ENCODE results near the gene DAGLB.
"Not testable (repeated sequence)": the region's sequence is repeated elsewhere in the genome, so short reads cannot be mapped to it uniquely, and the experiment has no call there.

DAGLB gene

GRCh38 chr7:6395898-6396595 lies 51.7 kb downstream of the DAGLB start:
- DNase-seq, result no peak

- no peak for DNase-seq
These were observed 53.6 kb downstream of the DAGLB start for GRCh38 chr7:6394114-6394513.

- no peak for DNase-seq
These were observed 54.1 kb downstream of the DAGLB start for GRCh38 chr7:6393667-6394056.

- no peak for DNase-seq
These were observed 54.8 kb downstream of the DAGLB start for GRCh38 chr7:6392712-6393666.

GRCh38 chr7:6389728-6390127 lies 58.0 kb downstream of the DAGLB start:
- DNase-seq, result no peak

- no peak for DNase-seq
These were observed 59.9 kb downstream of the DAGLB start for GRCh38 chr7:6387734-6388294.

- no peak for DNase-seq
These were observed 61.0 kb downstream of the DAGLB start for GRCh38 chr7:6386779-6387178.

GRCh38 chr7:6385909-6386560 lies 61.7 kb downstream of the DAGLB start:
- DNase-seq, result no peak

GRCh38 chr7:6385110-6385781 lies 62.5 kb downstream of the DAGLB start:
- no peak for DNase-seq

GRCh38 chr7:6384327-6384726 lies 63.4 kb downstream of the DAGLB start:
- no peak for DNase-seq

- no peak for DNase-seq
These were observed 64.9 kb downstream of the DAGLB start for GRCh38 chr7:6382817-6383216.

- DNase-seq, result not testable (repeated sequence)
These were observed 65.9 kb downstream of the DAGLB start for GRCh38 chr7:6381846-6382245.

- DNase-seq, result no peak
These were observed 67.3 kb downstream of the DAGLB start for GRCh38 chr7:6380310-6381095.

GRCh38 chr7:6379886-6380285 lies 67.9 kb downstream of the DAGLB start:
- DNase-seq, result no peak

- DNase-seq, result not testable (repeated sequence)
These were observed 69.2 kb downstream of the DAGLB start for GRCh38 chr7:6378556-6378955.

GRCh38 chr7:6376820-6377219 lies 70.9 kb downstream of the DAGLB start:
- no peak for DNase-seq

- DNase-seq, result no peak
These were observed 72.2 kb downstream of the DAGLB start for GRCh38 chr7:6375348-6376101.

- DNase-seq, result no peak
These were observed 80.0 kb downstream of the DAGLB start for GRCh38 chr7:6367701-6368211.

- no peak for DNase-seq
These were observed 82.3 kb downstream of the DAGLB start for GRCh38 chr7:6365451-6365850.

GRCh38 chr7:6360841-6361240 lies 86.9 kb downstream of the DAGLB start:
- no peak for DNase-seq

- DNase-seq, result no peak
These were observed 88.0 kb downstream of the DAGLB start for GRCh38 chr7:6359734-6360133.
